HG02852 (cell line): Measurements from ENCODE around the gene TRAPPC3.

Experiments used
- ATAC-seq: cut with Tn5 transposase; IDR thresholded peaks from one replicate; pipeline ENCODE4 v1.9.1; 2021; ENCODE audit warnings: mild to moderate bottlenecking, moderate library complexity; ENCODE audit not compliant: unreplicated experiment

The TRAPPC3 gene

DNA sequence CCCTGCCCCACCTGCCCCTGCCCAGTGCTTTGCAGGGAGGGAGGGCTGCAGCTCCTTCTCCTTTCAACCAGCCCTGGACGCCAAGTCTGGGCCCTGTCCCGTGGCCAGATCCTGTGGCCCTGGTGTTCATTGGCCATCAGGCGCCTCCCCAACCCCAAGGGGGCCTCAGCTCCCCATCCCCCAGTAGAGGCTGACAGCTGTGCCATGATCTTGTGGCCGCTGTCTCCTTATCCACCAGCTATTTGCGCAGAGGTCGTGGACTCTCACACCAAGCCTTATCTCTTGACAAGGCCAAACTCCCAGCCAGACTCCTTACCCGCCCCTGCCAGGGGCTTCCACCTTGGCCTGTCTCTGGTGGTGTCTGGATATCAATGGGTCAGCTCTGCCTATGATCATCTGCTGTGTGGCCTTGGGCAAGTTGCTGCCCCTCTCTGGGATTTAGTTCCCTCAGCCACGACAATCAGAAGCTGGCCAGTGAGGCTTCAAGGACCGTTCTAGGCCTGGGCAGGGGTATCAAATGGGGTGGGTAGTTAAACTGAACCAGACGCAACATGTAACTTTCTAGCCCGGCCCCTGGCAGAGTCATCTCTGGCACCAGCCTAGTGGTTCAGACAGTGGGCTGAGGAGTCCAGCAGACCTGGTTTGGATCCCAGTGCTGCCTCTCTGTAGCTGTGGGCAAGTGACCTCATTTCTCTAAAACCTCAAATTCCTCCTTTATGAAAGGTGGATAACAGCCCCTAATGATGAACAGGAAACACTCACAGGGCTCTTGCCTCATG, 21.0 kb downstream of the TRAPPC3 start:
- no peak for ATAC-seq

GRCh38 chr1:36126797-36127500, 22.3 kb downstream of the TRAPPC3 start:
- ATAC-seq, result no peak

DNA sequence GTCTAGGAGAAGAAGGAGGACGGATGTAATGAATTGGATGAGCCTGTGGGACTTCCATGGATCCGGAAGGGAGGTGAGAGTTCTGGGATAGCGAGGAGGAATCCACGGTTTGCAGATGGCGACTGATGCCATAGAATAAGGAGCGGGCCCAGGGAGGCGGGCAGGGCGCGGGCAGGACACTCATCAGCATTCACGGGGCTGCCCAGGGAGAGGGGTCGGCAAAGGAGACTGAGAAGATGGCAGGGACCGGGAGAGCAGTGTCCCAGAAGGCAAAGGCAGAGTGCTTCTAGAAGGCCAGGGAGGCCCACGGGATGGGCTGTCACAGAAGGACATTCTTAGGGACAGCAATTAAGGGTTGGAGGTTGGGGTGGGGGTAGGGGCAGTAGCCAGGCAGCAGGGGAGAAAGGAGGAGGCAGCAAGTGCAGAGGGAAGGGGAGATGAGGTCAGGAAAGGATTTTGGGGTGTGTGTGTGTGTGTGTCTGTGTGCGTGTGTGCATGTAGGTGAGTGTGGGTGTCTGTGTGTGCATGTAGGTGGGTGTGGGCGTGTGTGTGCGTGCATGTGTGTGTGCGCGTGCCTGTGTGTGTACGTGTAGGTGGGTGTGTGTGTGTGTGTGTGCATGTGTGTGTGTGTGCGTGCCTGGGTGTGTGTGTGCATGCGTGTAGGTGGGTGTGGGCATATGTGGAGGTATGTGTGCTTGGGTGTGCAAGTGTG, 23.1 kb downstream of the TRAPPC3 start:
- no peak for ATAC-seq

- no peak for ATAC-seq
Observed at GRCh38 chr1:36125129-36125991, 23.9 kb downstream of the TRAPPC3 start, which contains the start of gene COL8A2. Gene COL8A2 (minus strand): TSS chr1:36125222. CDS start chr1:36100242, 24,980 bp downstream.

DNA sequence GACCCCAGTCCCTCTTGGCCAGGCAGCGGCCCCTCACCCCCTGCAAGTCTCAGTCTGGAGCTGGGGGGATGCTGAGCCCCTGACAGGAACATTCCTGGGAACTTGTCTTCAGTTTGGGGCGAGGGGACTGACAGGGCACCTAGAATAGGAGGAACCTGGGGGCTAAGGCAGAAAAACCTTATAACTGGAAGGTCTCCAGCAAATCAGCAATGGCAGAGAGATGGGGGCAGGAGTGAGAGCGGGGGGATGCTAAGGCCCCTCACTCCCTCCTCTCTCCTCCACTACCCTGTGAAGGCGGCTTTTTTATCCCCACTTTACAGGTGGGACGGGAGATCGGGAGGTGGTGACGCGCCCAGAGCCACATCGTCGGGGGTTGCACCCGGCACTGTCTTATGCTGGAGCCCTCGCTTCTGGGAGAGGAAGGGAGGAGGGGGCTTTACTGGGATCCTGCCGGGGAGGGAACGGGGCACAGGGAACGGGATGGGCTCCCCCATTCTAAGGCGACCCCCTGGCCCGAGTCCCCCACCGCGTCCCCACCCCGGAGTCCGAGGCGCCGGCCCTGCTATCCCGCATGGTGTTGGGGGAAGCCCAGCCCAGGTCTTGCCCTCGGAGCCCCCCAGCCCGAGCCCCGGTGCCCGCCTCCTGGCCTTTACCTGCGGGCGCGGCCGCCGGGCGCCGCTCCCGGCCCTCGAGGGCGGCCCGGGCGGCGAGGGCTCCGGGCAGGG, 24.7 kb downstream of the TRAPPC3 start:
- ATAC-seq, result no peak

- no peak for ATAC-seq
Observed at GRCh38 chr1:36123356-36123755, 25.9 kb downstream of the TRAPPC3 start.

GRCh38 chr1:36122062-36123030, 26.9 kb downstream of the TRAPPC3 start:
- ATAC-seq, result no peak

DNA sequence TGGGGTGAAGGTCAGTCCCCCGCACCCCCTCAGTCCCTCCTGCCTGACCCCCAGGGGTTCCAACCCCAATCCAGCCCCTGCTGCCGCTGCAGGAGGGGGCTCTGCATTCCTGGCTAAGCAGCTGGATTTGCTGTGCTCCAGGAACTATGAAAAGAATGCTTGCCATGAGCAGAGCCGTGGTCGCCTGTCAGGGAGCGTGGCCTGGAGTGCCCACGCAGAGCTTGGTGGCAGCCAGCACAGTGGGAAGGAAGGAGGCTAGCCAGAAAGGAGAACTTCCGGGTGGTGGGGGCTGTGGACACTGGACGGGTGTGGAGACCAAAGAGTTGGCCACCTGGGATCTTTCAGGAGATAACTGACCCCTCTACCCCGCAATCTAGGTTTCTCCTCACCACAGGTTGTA, 29.8 kb downstream of the TRAPPC3 start:
- no peak for ATAC-seq

GRCh38 chr1:36118447-36119204, 30.7 kb downstream of the TRAPPC3 start:
- no peak for ATAC-seq

DNA sequence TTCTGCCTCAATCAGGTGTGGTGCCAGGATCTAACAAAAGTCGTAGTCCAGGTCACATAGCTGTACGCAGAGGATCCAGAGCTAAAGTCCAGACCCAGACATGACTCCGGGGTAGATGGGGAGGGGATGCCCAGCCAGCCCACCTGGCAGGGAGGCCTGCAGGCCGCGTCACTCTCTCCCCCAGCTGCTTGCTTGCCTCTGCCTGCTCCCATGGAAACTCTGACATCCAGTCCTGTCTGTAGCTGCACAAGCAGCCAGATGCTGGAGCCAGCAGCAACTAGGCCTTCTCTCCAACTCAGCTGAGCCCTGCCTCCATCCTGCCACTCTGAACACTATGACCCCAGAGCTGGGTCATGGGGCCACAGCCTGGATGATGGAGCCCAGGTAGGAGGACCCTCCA, 32.4 kb downstream of the TRAPPC3 start:
- ATAC-seq, result no peak

DNA sequence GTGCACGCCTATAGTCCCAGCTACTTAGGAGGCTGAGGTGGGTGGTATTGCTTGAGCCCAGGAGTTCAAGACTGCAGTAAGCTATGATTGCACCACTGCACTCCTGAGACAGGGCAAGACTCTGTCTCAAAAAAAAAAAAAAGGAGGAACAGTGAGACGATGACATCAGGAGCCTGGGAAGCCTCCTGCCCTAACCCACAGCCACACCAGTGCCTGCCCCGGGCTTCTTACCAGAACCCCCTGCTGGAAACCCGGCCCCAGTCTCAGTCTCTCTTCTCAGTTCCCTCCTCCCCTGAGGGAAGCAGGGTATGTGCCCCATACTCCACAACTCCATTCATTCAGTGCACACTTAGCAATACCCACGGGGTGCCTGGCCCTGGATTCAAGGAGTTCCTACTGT, 33.4 kb downstream of the TRAPPC3 start:
- ATAC-seq, result no peak

DNA sequence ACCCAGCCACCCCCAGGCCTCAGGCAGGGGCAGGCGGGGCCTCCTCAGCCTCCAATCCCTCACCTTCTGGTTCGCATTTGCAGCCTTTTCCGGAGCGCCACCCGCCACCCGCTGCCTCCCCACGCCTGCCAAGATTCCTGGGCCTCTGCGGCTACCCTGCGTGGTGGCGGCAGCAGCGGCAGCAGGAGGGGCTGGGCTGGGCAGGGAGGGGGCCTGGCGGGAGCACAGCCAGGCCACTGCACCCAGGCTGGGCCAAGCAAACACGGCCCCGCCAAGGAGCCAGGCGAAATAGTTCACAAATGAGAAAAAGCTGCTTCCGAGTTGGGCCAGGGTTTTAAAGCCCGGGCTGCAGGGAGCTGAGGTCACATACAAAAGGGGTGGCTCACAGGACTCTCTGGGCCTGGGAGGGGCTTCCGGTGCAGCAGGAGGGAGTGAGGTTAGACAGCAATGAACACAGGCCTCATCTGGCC, 34.1 kb downstream of the TRAPPC3 start:
- no peak for ATAC-seq

GRCh38 chr1:36114371-36114770, 34.9 kb downstream of the TRAPPC3 start:
- no peak for ATAC-seq

GRCh38 chr1:36112823-36113222, 36.5 kb downstream of the TRAPPC3 start:
- no peak for ATAC-seq

- ATAC-seq, result no peak
Observed at GRCh38 chr1:36111151-36111550, 38.1 kb downstream of the TRAPPC3 start.

DNA sequence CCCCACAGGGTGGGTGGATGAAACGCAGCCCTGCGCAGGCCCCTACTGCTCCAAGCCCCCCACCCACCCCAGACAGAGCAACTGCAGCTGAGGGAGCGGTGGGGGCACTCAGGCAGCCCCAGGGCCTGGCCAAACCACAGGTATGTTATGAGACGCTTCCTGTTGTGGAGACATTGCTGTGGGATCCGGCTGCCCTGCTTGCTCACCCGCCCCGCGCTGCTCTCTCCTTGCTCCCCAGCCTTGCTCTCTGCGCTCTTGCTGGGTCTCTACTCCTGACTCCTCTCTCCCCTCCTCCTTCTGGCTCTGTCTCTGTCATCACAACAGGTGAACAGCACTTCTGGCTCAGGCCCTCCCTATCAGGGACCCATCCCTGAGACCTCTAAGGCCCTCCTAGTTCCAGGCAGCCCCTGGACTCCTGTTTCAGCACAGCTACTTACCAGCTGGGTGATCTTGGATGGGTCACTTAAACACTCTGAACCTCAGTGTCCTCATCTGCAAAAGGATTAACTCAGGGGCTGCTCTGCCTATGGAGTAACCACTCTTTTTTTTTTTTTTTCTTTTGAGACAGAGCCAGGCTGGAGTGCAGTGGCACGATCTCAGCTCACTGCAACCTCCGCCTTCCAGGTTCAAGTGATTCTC, 40.1 kb downstream of the TRAPPC3 start:
- no peak for ATAC-seq

- ATAC-seq, result no peak
Observed at GRCh38 chr1:36108314-36108713, 41.0 kb downstream of the TRAPPC3 start.

- ATAC-seq, result no peak
Observed at GRCh38 chr1:36107394-36107793, 41.9 kb downstream of the TRAPPC3 start.
